GM12873 (cell line): ENCODE results near the gene TENM4.

ENCODE experiments used
- CTCF ChIP-seq: IDR thresholded peaks from 2 replicates; pipeline ENCODE4 v1.5.1; 2012; ENCODE audit warnings: low read depth, mild to moderate bottlenecking, moderate library complexity, low read length, control low read depth; ENCODE audit not compliant: insufficient read depth; ENCODE audit errors: missing control alignments

Gene TENM4

GRCh38 chr11:79335681-79336080, 105.1 kb downstream of the TENM4 start:
- no peak for TF ChIP-seq CTCF

- no peak for TF ChIP-seq CTCF
Measured at GRCh38 chr11:79333355-79333754, 107.5 kb downstream of the TENM4 start.

GRCh38 chr11:79332017-79332416, 108.8 kb downstream of the TENM4 start:
- no peak for TF ChIP-seq CTCF

- TF ChIP-seq CTCF, result no peak
Measured at GRCh38 chr11:79331203-79331901, 109.5 kb downstream of the TENM4 start.

- no peak for TF ChIP-seq CTCF
Measured at GRCh38 chr11:79330651-79331050, 110.2 kb downstream of the TENM4 start.

- TF ChIP-seq CTCF, result no peak
Measured at GRCh38 chr11:79329561-79329960, 111.3 kb downstream of the TENM4 start.

GRCh38 chr11:79328402-79328801, 112.4 kb downstream of the TENM4 start:
- no peak for TF ChIP-seq CTCF
